ENCODE measurements around the gene AVEN.
"Not testable (repeated sequence)": the region's sequence is repeated elsewhere in the genome, so short reads cannot be mapped to it uniquely, and the experiment has no call there.

AVEN gene

GRCh38 chr15:34038871-34039789 lies at the start of gene AVEN:
AVEN (minus strand) TSS chr15:34039204; CDS start chr15:34039046, 158 bp downstream.
- no peak for DNase-seq (ENCODE audit: low read depth, low spot score)

- DNase-seq (ENCODE audit: low read depth, low spot score), result no peak
These were observed 46.7 kb upstream of the AVEN start for GRCh38 chr15:34085746-34086145.

- DNase-seq (ENCODE audit: low read depth, low spot score), result no peak
These were observed 45.1 kb upstream of the AVEN start for GRCh38 chr15:34084086-34084485.

- no peak for DNase-seq (ENCODE audit: low read depth, low spot score)
These were observed 40.9 kb upstream of the AVEN start for GRCh38 chr15:34079904-34080303.

- no peak for DNase-seq (ENCODE audit: low read depth, low spot score)
These were observed 39.9 kb upstream of the AVEN start for GRCh38 chr15:34078900-34079299.

- no peak for DNase-seq (ENCODE audit: low read depth, low spot score)
These were observed 37.8 kb upstream of the AVEN start for GRCh38 chr15:34076785-34077184.

GRCh38 chr15:34070003-34070402 lies 31.0 kb upstream of the AVEN start:
- DNase-seq (ENCODE audit: low read depth, low spot score), result no peak

- no peak for DNase-seq (ENCODE audit: low read depth, low spot score)
These were observed 26.9 kb upstream of the AVEN start for GRCh38 chr15:34065941-34066340.

- no peak for DNase-seq (ENCODE audit: low read depth, low spot score)
These were observed 26.3 kb upstream of the AVEN start for GRCh38 chr15:34065261-34065660.

- DNase-seq (ENCODE audit: low read depth, low spot score), result no peak
These were observed 25.4 kb upstream of the AVEN start for GRCh38 chr15:34064438-34064837.

- no peak for DNase-seq (ENCODE audit: low read depth, low spot score)
These were observed 20.9 kb upstream of the AVEN start for GRCh38 chr15:34059946-34060345.

GRCh38 chr15:34059476-34059875 lies 20.5 kb upstream of the AVEN start:
- DNase-seq (ENCODE audit: low read depth, low spot score), result no peak

GRCh38 chr15:34056911-34057310 lies 17.9 kb upstream of the AVEN start:
- no peak for DNase-seq (ENCODE audit: low read depth, low spot score)

- DNase-seq (ENCODE audit: low read depth, low spot score), result no peak
These were observed 17.0 kb upstream of the AVEN start for GRCh38 chr15:34055868-34056595.

- no peak for DNase-seq (ENCODE audit: low read depth, low spot score)
These were observed 15.2 kb upstream of the AVEN start for GRCh38 chr15:34054081-34054707.

- DNase-seq (ENCODE audit: low read depth, low spot score), result not testable (repeated sequence)
These were observed 11.4 kb upstream of the AVEN start for GRCh38 chr15:34050385-34050784.

GRCh38 chr15:34049112-34049511 lies 10.1 kb upstream of the AVEN start:
- no peak for DNase-seq (ENCODE audit: low read depth, low spot score)

- peak; percentile 41 for DNase-seq (ENCODE audit: low read depth, low spot score)
These were observed 9.1 kb upstream of the AVEN start for GRCh38 chr15:34047893-34048775.

- DNase-seq (ENCODE audit: low read depth, low spot score), result no peak
These were observed 7.6 kb upstream of the AVEN start for GRCh38 chr15:34046471-34047145.

- DNase-seq (ENCODE audit: low read depth, low spot score), result no peak
These were observed 4.8 kb upstream of the AVEN start for GRCh38 chr15:34043813-34044212.

GRCh38 chr15:34043391-34043790 lies 4.4 kb upstream of the AVEN start:
- no peak for DNase-seq (ENCODE audit: low read depth, low spot score)

Data from brain pericyte (primary cell).